Measurements from ENCODE around the gene PSMA1. TPM values are rescaled to one million over a fixed set of nuclear protein-coding genes. Genes with fewer than 3 reads are reported as not detected.
"Not testable (repeated sequence)": the region's sequence is repeated elsewhere in the genome, so short reads cannot be mapped to it uniquely, and the experiment has no call there.

Gene PSMA1
- total RNA-seq, result 123 and 132 TPM in 2 replicates

DNA sequence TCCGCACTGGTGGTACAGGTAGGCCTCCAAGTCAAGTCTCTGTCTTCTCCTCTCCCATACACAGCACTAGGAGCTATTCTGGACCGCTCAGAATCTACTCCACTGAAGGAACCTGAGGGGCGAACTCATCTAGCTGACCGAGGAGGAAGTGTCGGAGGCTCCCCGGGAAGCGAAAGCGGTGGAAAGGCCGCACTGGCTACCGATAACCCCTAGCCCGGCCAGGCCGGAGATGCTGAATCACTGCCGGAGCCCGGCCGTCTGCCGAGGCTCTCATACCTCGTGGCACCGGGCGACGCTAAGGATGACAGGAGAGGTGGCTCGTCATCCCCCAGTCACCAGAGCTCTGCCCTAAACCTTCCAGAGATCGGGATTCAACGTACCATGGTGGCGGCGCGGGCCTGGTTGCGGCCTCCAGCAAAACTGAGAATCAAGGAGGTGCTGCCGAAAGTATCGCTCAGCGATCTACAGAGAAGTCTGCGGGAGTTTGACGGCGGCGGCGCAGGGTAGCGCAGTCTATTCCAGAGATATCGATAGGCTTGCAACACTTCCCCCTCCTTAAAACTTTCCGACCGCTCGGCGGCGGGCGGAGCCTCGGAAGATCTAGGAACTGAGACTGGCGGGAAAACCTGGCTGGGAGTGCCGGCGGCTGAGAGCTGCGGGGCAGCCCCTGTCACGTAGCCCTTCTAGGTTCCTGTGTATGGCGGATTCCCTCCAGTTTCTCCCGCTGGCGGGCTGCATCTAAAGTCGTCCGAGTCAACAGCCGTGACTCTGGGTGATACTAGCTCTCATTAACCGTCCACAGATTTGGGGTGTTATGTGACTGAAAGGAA is at the start of gene PSMA1:
PSMA1 (minus strand) TSS at position 470 of the 830 bp plus-strand sequence; CDS start at position 383, 87 bp downstream.
- no peak for FAIRE-seq
- H3K27me3 ChIP-seq (ENCODE audit: control insufficient read depth, insufficient read depth, low read length), result no peaks in the 10 kb centered on the region
- DNase-seq (ENCODE audit: low read depth), result peak; percentile 87
- H3K36me3 ChIP-seq (ENCODE audit: control insufficient read depth, insufficient read depth, low read length), result peaks cover 2% of the 10 kb centered on the region
- H3K4me3 ChIP-seq (ENCODE audit: low read depth, low read length), result peak within 1 kb of the TSS; percentile 71
- peak; percentile 21 for TF ChIP-seq CTCF (IDR thresholded peaks at IDR 0.05; ENCODE audit: insufficient read depth, low read length, severe bottlenecking)

DNA sequence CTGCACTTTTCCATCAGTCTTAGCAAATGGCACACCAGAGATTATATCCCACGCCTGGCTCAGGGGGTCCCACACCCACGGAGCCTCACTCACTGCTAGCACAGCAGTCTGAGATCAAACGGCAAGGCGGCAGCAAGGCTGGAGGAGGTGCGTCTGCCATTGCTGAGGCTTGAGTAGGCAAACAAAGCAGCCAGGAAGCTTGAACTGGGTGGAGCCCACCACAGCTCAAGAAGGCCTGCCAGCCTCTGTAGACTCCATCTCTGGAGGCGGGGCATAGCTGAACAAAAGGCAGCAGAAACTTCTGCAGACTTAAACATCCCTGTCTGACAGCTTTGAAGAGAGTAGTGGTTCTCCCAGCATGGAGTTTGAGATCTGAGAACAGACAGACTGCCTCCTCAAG is 49.3 kb upstream of the PSMA1 start:
- not testable (repeated sequence) for H3K27me3 ChIP-seq (ENCODE audit: control insufficient read depth, insufficient read depth, low read length); DNase-seq (ENCODE audit: low read depth); H3K36me3 ChIP-seq (ENCODE audit: control insufficient read depth, insufficient read depth, low read length); H3K4me3 ChIP-seq (ENCODE audit: low read depth, low read length); FAIRE-seq

GRCh38 chr11:14567064-14567651 is 47.0 kb upstream of the PSMA1 start:
- H3K36me3 ChIP-seq (ENCODE audit: control insufficient read depth, insufficient read depth, low read length), result no peaks in the 10 kb centered on the region
- no peak for FAIRE-seq
- no peak for TF ChIP-seq CTCF (IDR thresholded peaks at IDR 0.05; ENCODE audit: insufficient read depth, low read length, severe bottlenecking)
- no peak for DNase-seq (ENCODE audit: low read depth)
- no peak overlapping the region for H3K4me3 ChIP-seq (ENCODE audit: low read depth, low read length)
- H3K27me3 ChIP-seq (ENCODE audit: control insufficient read depth, insufficient read depth, low read length), result no peaks in the 10 kb centered on the region

GRCh38 chr11:14566331-14567063 is 46.3 kb upstream of the PSMA1 start:
- H3K27me3 ChIP-seq (ENCODE audit: control insufficient read depth, insufficient read depth, low read length), result no peaks in the 10 kb centered on the region
- H3K4me3 ChIP-seq (ENCODE audit: low read depth, low read length), result no peak overlapping the region
- no peak for DNase-seq (ENCODE audit: low read depth)
- no peak for FAIRE-seq
- no peak for TF ChIP-seq CTCF (IDR thresholded peaks at IDR 0.05; ENCODE audit: insufficient read depth, low read length, severe bottlenecking)
- no peaks in the 10 kb centered on the region for H3K36me3 ChIP-seq (ENCODE audit: control insufficient read depth, insufficient read depth, low read length)

- Histone ChIP-seq H3K27me3 (ENCODE audit: control insufficient read depth, insufficient read depth, low read length) (no peaks in the 10 kb centered on the region), H3K36me3 (ENCODE audit: control insufficient read depth, insufficient read depth, low read length) (no peaks in the 10 kb centered on the region), H3K4me3 (ENCODE audit: low read depth, low read length) (no peak overlapping the region)
- FAIRE-seq (no peak), DNase-seq (ENCODE audit: low read depth) (no peak)
- TF ChIP-seq CTCF (IDR thresholded peaks at IDR 0.05; ENCODE audit: insufficient read depth, low read length, severe bottlenecking), result no peak
Observed at GRCh38 chr11:14565845-14566244, 45.7 kb upstream of the PSMA1 start.

- no peak for TF ChIP-seq CTCF (IDR thresholded peaks at IDR 0.05; ENCODE audit: insufficient read depth, low read length, severe bottlenecking)
- no peak overlapping the region for H3K4me3 ChIP-seq (ENCODE audit: low read depth, low read length)
- H3K36me3 ChIP-seq (ENCODE audit: control insufficient read depth, insufficient read depth, low read length), result no peaks in the 10 kb centered on the region
- DNase-seq (ENCODE audit: low read depth) (no peak), FAIRE-seq (no peak)
- H3K27me3 ChIP-seq (ENCODE audit: control insufficient read depth, insufficient read depth, low read length), result no peaks in the 10 kb centered on the region
Observed at GRCh38 chr11:14555818-14556217, 35.6 kb upstream of the PSMA1 start.
